ENCODE results near the gene BAZ1A. TPM values are rescaled to one million over a fixed set of nuclear protein-coding genes. Genes with fewer than 3 reads are reported as not detected.

The BAZ1A gene
- total and polyA plus RNA-seq, 2 experiments from 2014 or later: 24.2 to 26.8 TPM

- H3K9me3 Mint-ChIP-seq: no peaks in the 10 kb centered on the region
- peaks cover 6% of the 10 kb centered on the region; the same call in 1 of the 2 replicates for H3K4me1 ChIP-seq (ENCODE audit: insufficient read depth)
- no peaks in the 10 kb centered on the region for H3F3A ChIP-seq (replicated peaks; ENCODE audit: low read depth)
- H3K9me2 ChIP-seq (ENCODE audit: insufficient read depth): no peaks in the 10 kb centered on the region
- no peak overlapping the region for H3K27ac ChIP-seq (ENCODE audit: low read depth)
- ATAC-seq (no peak), DNase-seq (ENCODE audit: low spot score) (no peak)
- TF ChIP-seq CREB1 (CRISPR knock-in tag; IDR thresholded peaks at IDR 0.05; ENCODE audit: low read depth) (no peak), NANOG (IDR thresholded peaks at IDR 0.05; ENCODE audit: borderline replicate concordance) (no peak), ZNF462 (CRISPR knock-in tag; IDR thresholded peaks at IDR 0.05) (no peak), ZNF114 (CRISPR knock-in tag; IDR thresholded peaks at IDR 0.05) (no peak), POLR2AphosphoS5 (IDR thresholded peaks at IDR 0.05; ENCODE audit: low read depth) (no peak), JUNB (IDR thresholded peaks at IDR 0.05; ENCODE audit: unreplicated experiment) (no peak), ZNF331 (CRISPR knock-in tag; IDR thresholded peaks at IDR 0.05; ENCODE audit: low read depth) (no peak), STAT1 (IDR thresholded peaks at IDR 0.05; ENCODE audit: unreplicated experiment) (no peak), EZH2 (IDR thresholded peaks at IDR 0.05; ENCODE audit: low read depth, unreplicated experiment) (no peak), ETS1 (IDR thresholded peaks at IDR 0.05) (no peak), REST (IDR thresholded peaks at IDR 0.05; ENCODE audit: unreplicated experiment) (no peak), EZH2phosphoT487 (IDR thresholded peaks at IDR 0.05; ENCODE audit: unreplicated experiment) (no peak), CTCF (conservative IDR thresholded peaks at IDR 0.05; ENCODE audit: low read depth in 2 of 2) (no peak)
- H3K4me2 ChIP-seq: no peak overlapping the region
- peaks cover 3% of the 10 kb centered on the region for H3K27me3 Mint-ChIP-seq (ENCODE audit: insufficient read depth, low read depth, poor library complexity)
- no peak overlapping the region for H3K4me3 ChIP-seq
- no peak overlapping the region for H3K4me3 Mint-ChIP-seq
- no peak overlapping the region for H3K27ac Mint-ChIP-seq
- H4K20me1 ChIP-seq (replicated peaks; ENCODE audit: insufficient read depth): 0 out of 2 replicates have a peak, but pooled peaks cover 3% of the 10 kb centered on the region
- peaks cover 13% of the 10 kb centered on the region; the same call in 1 of the 2 replicates for H3K79me2 ChIP-seq (replicated peaks; ENCODE audit: insufficient read depth)
- 0 out of 2 replicates have a peak, but pooled peaks cover 5% of the 10 kb centered on the region for H3K36me3 ChIP-seq (ENCODE audit: insufficient read depth)
- peaks cover under 1% of the 10 kb centered on the region; the same call in 1 of the 2 replicates for H3K27me3 ChIP-seq (ENCODE audit: insufficient read depth)
- no peak overlapping the region for H2AFZ ChIP-seq
- H3K36me3 Mint-ChIP-seq (ENCODE audit: low read depth): peaks cover 12% of the 10 kb centered on the region
- peaks cover 8% of the 10 kb centered on the region; the same call in 2 of the 3 replicates for H3K4me1 Mint-ChIP-seq
These were observed 165.2 kb downstream of the BAZ1A start for GRCh38 chr14:34710006-34710405.
